HepG2 (cell line): ENCODE results near the gene SIAH1. TPM values are rescaled to one million over a fixed set of nuclear protein-coding genes. Genes with fewer than 3 reads are reported as not detected.
"Not testable (repeated sequence)": the region's sequence is repeated elsewhere in the genome, so short reads cannot be mapped to it uniquely, and the experiment has no call there.

Experiments used
- ATAC-seq: fragments of 200-7000 bp; cut with Tn5 transposase; 3 replicates; pipeline ENCODE4 v1.9.1; 2020; ENCODE audit warnings: mild to moderate bottlenecking, moderate library complexity
- BruUV-seq: library from RNA; stranded (reverse); fragments of 400-500 nt; replicated peaks from 2 replicates; lab custom pipeline; 2021; lab: Mats Ljungman, UMichigan
- CTCF ChIA-PET: fragments of 300-600 bp; formaldehyde crosslinking; extraction: SDS; loops from one replicate; lab custom pipeline; 2021; ENCODE audit warnings: low total read pairs, inconsistent platforms, low intra/inter-chr PET ratio; lab: Yijun Ruan, JAX
- POLR2A ChIA-PET: fragments of 350-600 bp; sonication (Branson Sonifier 250); formaldehyde crosslinking; loops from one replicate; lab custom pipeline; 2020; ENCODE audit warnings: antibody characterized with exemption, inconsistent platforms; lab: Yijun Ruan, JAX
- DNase-seq: peaks from one replicate; pipeline ENCODE4 v3.0.0-alpha.2; 2015; ENCODE audit warnings: low spot score
- FAIRE-seq: peaks from 3 replicates; lab custom pipeline; 2011; peaks lifted over from hg19 to GRCh38; lab: Jason Lieb, UNC
- H2AFZ ChIP-seq: one replicate; pipeline ENCODE4 v1.6.1; 2011; ENCODE audit warnings: low read length, inconsistent platforms
- H3K27ac ChIP-seq: fragments of 300-600 bp; 3 replicates; pipeline ENCODE4 v1.8.0; 2011; ENCODE audit warnings: mixed run types, mild to moderate bottlenecking, mixed read lengths, low read length, inconsistent platforms; ENCODE audit not compliant: insufficient read depth; ENCODE audit errors: extremely low read length
- H3K27me3 ChIP-seq, 2 experiments: fragments of 200-600 bp in 1 of 2; 2 replicates in 1 of 2; 3 replicates in 1 of 2; pipeline versions ENCODE4 v1.6.0 to v1.8.0; 2011; ENCODE audit warnings: low read length in 2 of 2, mild to moderate bottlenecking in 2 of 2, moderate library complexity in 2 of 2, inconsistent platforms in 1 of 2; ENCODE audit not compliant: insufficient read depth in 2 of 2, control insufficient read depth in 1 of 2
- H3K36me3 ChIP-seq, 2 experiments: fragments of 200-600 bp in 1 of 2; replicated peaks in 1 of 2; 2 replicates in 1 of 2; 3 replicates in 1 of 2; pipeline versions ENCODE4 v1.5.1 to v1.8.0; 2011; ENCODE audit warnings: low read length in 2 of 2, inconsistent platforms in 1 of 2; ENCODE audit not compliant: insufficient read depth in 2 of 2, control insufficient read depth in 1 of 2
- H3K4me1 ChIP-seq: 2 replicates; pipeline ENCODE4 v1.5.1; 2012; ENCODE audit warnings: low read length, inconsistent platforms; ENCODE audit not compliant: insufficient read depth
- H3K4me2 ChIP-seq: 2 replicates; pipeline ENCODE4 v1.6.0; 2011; ENCODE audit warnings: low read depth, low read length, inconsistent platforms
- H3K4me3 ChIP-seq, 3 experiments: fragments of 200-600 bp in 1 of 3; sonication (generic), shearing (Covaris generic) in 1 of 3; replicated peaks in 1 of 3; 2 replicates each; pipeline ENCODE4 v1.5.1; 2011 to 2016; ENCODE audit warnings: low read length in 3 of 3, inconsistent platforms in 2 of 3, low read depth in 2 of 3, mild to moderate bottlenecking in 2 of 3, control low read depth in 1 of 3, mixed read lengths in 1 of 3; ENCODE audit not compliant: insufficient read depth in 1 of 3
- H3K79me2 ChIP-seq: one replicate; pipeline ENCODE4 v1.6.1; 2011; ENCODE audit warnings: low read length, inconsistent platforms; ENCODE audit not compliant: insufficient read depth
- H3K9ac ChIP-seq: 2 replicates; pipeline ENCODE4 v1.6.0; 2011; ENCODE audit warnings: mild to moderate bottlenecking, low read depth, low read length, inconsistent platforms; ENCODE audit not compliant: insufficient read depth
- H3K9me3 ChIP-seq: 2 replicates; pipeline ENCODE4 v1.5.1; 2012; ENCODE audit warnings: mild to moderate bottlenecking, low read length
- H4K20me1 ChIP-seq: 2 replicates; pipeline ENCODE4 v1.6.0; 2011; ENCODE audit warnings: inconsistent platforms, mild to moderate bottlenecking, low read length, moderate library complexity; ENCODE audit not compliant: insufficient read depth
- CEBPG ChIP-seq: IDR thresholded peaks from 2 replicates; pipeline ENCODE4 v1.6.1; 2016
- ETV6 ChIP-seq: sonication (generic); formaldehyde crosslinking; conservative IDR thresholded peaks from 2 replicates; pipeline ENCODE4 v1.4.0; 2020; ENCODE audit warnings: missing genetic modification reagents
- MAFF ChIP-seq: IDR thresholded peaks from 2 replicates; pipeline ENCODE4 v1.6.1; 2011; ENCODE audit warnings: low read depth, low read length, improper control_type of control experiment
- MAFK ChIP-seq, 2 experiments: IDR thresholded peaks in 1 of 2; conservative IDR thresholded peaks in 1 of 2; 2 replicates each; pipeline ENCODE4 v1.6.1; 2011; ENCODE audit warnings: improper control_type of control experiment in 2 of 2, low read length in 2 of 2
- MIER2 ChIP-seq: IDR thresholded peaks from 2 replicates; pipeline ENCODE4 v1.6.1; 2016; ENCODE audit warnings: missing biosample characterization, missing genetic modification reagents
- POLR2AphosphoS5 ChIP-seq: IDR thresholded peaks from 2 replicates; pipeline ENCODE4 v1.6.1; 2012; ENCODE audit warnings: low read depth, low read length
- SIN3A ChIP-seq: IDR thresholded peaks from 2 replicates; pipeline ENCODE4 v1.6.1; 2011; ENCODE audit warnings: low read depth, mild to moderate bottlenecking, control low read depth, low read length, borderline replicate concordance
- YEATS4 ChIP-seq: sonication (generic); formaldehyde crosslinking; IDR thresholded peaks from 2 replicates; pipeline ENCODE4 v1.4.0; 2020; ENCODE audit warnings: missing genetic modification reagents, borderline replicate concordance
- ZFX ChIP-seq: sonication (generic); formaldehyde crosslinking; IDR thresholded peaks from 2 replicates; pipeline ENCODE4 v1.4.0; 2020; ENCODE audit warnings: mild to moderate bottlenecking, low read depth, missing genetic modification reagents, moderate library complexity
- ZNF460 ChIP-seq: sonication (generic); formaldehyde crosslinking; IDR thresholded peaks from 2 replicates; pipeline ENCODE4 v1.5.1; 2020; ENCODE audit warnings: missing genetic modification reagents, mild to moderate bottlenecking, borderline replicate concordance
- WGBS: methylation state at CpG from one replicate; pipeline ENCODE4 v1.1.6; 2017; ENCODE audit warnings: low lambda C conversion rate; 5-methylcytosine and 5-hydroxymethylcytosine counted together
- in situ Hi-C: cut with HindIII; loops from 2 replicates; pipeline ENCODE4 v1.10.0; 2017; ENCODE audit warnings: low pct_unique_long_range_greater_than_20kb; ENCODE audit not compliant: extremely low pct_ligation_motif_present
- intact Hi-C: fragments of 100-400 bp; cut with micrococcal nuclease; formaldehyde crosslinking; loops from one replicate; pipeline ENCODE4 v1.10.0; 2022; ENCODE audit not compliant: unreplicated experiment
- polyA plus RNA-seq, 8 experiments: library from polyadenylated mRNA; depleted of rRNA in 3 of 8; stranded (reverse) in 7 of 8; unstranded in 1 of 8; fragments of >200 nt; fragmentation: Illumina TruSeq in 4 of 8; extraction: Trizol in 4 of 8; gene quantifications; 2 replicates each; pipeline versions ENCODE4 v1.2.1 to v1.2.3, GENCODE V29; 2011 to 2016; ENCODE audit warnings: low read depth in 4 of 8, missing spikeins in 1 of 8, mixed read lengths in 1 of 8; ENCODE audit not compliant: insufficient read depth in 1 of 8
- total RNA-seq, 5 experiments: library from RNA; depleted of rRNA; stranded (reverse); fragments of >200 nt; fragmentation: Illumina TruSeq; extraction: Trizol; gene quantifications; 2 replicates each; pipeline ENCODE4 v1.2.3, GENCODE V29; 2016; ENCODE audit warnings: low read depth in 1 of 5
- TF ChIP-seq, protein P1 (sequence below): sonication (generic); formaldehyde crosslinking; conservative IDR thresholded peaks from 2 replicates; pipeline ENCODE4 v1.4.0; 2020; ENCODE audit warnings: missing genetic modification reagents
- TF ChIP-seq, protein P2 (sequence below), 2 experiments: IDR thresholded peaks; 2 replicates each; pipeline ENCODE4 v1.6.1; 2011 to 2012; ENCODE audit warnings: low read length in 2 of 2, borderline replicate concordance in 1 of 2, low read depth in 1 of 2, mild to moderate bottlenecking in 1 of 2, moderate library complexity in 1 of 2

SIAH1 gene
- total and polyA plus RNA-seq, 2 of the 13 experiments (the other 11 are each of a cell fraction or from before 2014, with no cell fraction given), result 16.0 to 28.6 TPM

DNA sequence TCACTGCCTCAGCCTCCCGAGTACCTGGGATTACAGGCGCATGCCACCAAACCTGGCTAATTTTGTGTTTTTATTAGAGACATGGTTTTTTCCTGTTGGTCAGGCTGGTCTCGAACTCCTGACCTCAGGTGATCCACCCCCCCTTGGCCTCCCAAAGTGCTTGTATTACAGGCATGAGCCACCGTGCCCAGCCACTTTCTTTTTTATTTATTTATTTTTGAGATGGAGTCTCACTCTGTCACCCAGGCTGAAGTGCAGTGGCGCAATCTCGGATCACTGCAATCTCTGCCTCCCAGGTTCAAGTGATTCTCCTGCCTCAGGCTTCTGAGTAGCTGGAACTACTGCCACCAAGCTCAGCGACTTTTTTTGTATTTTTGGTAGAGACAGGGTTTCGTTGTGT is 17.3 kb upstream of the SIAH1 start:
- ATAC-seq, H2AFZ ChIP-seq, H3K9ac ChIP-seq, H3K36me3 ChIP-seq, H3K79me2 ChIP-seq, in situ Hi-C loops, H3K27ac ChIP-seq, CTCF ChIA-PET, H3K27me3 ChIP-seq, H3K4me3 ChIP-seq, BruUV-seq, H3K4me2 ChIP-seq, H3K9me3 ChIP-seq, POLR2A ChIA-PET, H4K20me1 ChIP-seq, DNase-seq, FAIRE-seq: not testable (repeated sequence)
- 0 out of 2 replicates have a peak, but pooled peaks have one; percentile 27 for TF ChIP-seq CEBPG
- TF ChIP-seq ZNF460 (CRISPR knock-in tag), result peak; percentile 52; the same call in 1 of the 2 replicates
- 40% methylated on average over 8 of the region's 8 CpGs for WGBS
- H3K4me1 ChIP-seq, result peaks cover 65% of the 10 kb centered on the region
- intact Hi-C loops, result loop anchor here (10.0 kb wide), 1 partner anchor 92 kb away; no protein-coding TSS in a partner anchor

DNA sequence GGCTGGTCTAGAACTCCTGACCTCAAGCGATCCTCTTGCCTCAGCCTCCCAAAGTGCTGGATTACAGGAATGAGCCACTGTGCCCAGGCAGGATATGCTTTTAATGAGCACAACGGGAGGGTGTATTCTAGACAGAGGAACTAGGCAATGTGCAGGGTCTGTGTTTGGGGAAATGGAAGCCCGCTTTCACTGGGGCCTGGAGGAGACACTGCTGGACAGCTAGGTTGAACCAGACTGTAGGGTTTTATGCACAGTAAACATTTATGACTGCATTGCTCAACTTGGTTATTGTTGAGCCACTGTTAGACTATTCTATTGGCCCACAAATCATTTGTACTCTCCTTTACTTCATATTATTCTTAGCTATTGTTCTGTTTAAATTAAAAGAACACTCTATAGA is 10.2 kb upstream of the SIAH1 start:
- WGBS, result 59% methylated on average over 3 of the region's 3 CpGs
- in situ Hi-C loops (no loop called here), intact Hi-C loops (no loop called here)
- Histone ChIP-seq H3K9ac (no peak overlapping the region), H3K4me2 (no peak overlapping the region), H3K4me3 (no peak overlapping the region), H4K20me1 (no peaks in the 10 kb centered on the region), H3K27me3 (peaks cover 0 to 13% of the 10 kb centered on the region in 2 experiments; a peak in 3 of 5 replicates), H3K36me3 (no peaks in the 10 kb centered on the region), H3K79me2 (no peaks in the 10 kb centered on the region), H2AFZ (no peak overlapping the region), H3K9me3 (no peaks in the 10 kb centered on the region), H3K4me1 (peaks cover 78% of the 10 kb centered on the region), H3K27ac (no peak overlapping the region)
- no TSS peak for BruUV-seq
- ChIA-PET CTCF (no interaction called here), POLR2A (interaction anchor here (2.4 kb wide), 1 partner anchor 10 kb away, joined by 10 read pairs; the partner anchor contains the start of gene SIAH1)
- FAIRE-seq, result no peak
- no peak for DNase-seq
- no peak for ATAC-seq
- TF ChIP-seq, protein P1, sequence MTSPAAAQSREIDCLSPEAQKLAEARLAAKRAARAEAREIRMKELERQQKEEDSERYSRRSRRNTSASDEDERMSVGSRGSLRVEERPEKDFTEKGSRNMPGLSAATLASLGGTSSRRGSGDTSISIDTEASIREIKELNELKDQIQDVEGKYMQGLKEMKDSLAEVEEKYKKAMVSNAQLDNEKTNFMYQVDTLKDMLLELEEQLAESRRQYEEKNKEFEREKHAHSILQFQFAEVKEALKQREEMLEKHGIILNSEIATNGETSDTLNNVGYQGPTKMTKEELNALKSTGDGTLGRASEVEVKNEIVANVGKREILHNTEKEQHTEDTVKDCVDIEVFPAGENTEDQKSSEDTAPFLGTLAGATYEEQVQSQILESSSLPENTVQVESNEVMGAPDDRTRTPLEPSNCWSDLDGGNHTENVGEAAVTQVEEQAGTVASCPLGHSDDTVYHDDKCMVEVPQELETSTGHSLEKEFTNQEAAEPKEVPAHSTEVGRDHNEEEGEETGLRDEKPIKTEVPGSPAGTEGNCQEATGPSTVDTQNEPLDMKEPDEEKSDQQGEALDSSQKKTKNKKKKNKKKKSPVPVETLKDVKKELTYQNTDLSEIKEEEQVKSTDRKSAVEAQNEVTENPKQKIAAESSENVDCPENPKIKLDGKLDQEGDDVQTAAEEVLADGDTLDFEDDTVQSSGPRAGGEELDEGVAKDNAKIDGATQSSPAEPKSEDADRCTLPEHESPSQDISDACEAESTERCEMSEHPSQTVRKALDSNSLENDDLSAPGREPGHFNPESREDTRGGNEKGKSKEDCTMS (CRISPR knock-in tag), result no peak
- no peak for TF ChIP-seq YEATS4 (CRISPR knock-in tag)
- 0 out of 2 replicates have a peak, but pooled peaks have one; percentile 1 for TF ChIP-seq MAFF
- no peak for TF ChIP-seq POLR2AphosphoS5
- TF ChIP-seq MAFK (conservative IDR thresholded peaks at IDR 0.05 in 1 of 2, IDR thresholded peaks at IDR 0.05 in 1 of 2; ENCODE audit: low read length in 2 of 2), result peak in 1 of 2 experiments; percentile 17; a peak in 1 of 4 replicates
- TF ChIP-seq MIER2, result no peak
- no peak for TF ChIP-seq SIN3A
- TF ChIP-seq ETV6 (CRISPR knock-in tag), result no peak
- no peak for TF ChIP-seq ZFX
- TF ChIP-seq, protein P2, sequence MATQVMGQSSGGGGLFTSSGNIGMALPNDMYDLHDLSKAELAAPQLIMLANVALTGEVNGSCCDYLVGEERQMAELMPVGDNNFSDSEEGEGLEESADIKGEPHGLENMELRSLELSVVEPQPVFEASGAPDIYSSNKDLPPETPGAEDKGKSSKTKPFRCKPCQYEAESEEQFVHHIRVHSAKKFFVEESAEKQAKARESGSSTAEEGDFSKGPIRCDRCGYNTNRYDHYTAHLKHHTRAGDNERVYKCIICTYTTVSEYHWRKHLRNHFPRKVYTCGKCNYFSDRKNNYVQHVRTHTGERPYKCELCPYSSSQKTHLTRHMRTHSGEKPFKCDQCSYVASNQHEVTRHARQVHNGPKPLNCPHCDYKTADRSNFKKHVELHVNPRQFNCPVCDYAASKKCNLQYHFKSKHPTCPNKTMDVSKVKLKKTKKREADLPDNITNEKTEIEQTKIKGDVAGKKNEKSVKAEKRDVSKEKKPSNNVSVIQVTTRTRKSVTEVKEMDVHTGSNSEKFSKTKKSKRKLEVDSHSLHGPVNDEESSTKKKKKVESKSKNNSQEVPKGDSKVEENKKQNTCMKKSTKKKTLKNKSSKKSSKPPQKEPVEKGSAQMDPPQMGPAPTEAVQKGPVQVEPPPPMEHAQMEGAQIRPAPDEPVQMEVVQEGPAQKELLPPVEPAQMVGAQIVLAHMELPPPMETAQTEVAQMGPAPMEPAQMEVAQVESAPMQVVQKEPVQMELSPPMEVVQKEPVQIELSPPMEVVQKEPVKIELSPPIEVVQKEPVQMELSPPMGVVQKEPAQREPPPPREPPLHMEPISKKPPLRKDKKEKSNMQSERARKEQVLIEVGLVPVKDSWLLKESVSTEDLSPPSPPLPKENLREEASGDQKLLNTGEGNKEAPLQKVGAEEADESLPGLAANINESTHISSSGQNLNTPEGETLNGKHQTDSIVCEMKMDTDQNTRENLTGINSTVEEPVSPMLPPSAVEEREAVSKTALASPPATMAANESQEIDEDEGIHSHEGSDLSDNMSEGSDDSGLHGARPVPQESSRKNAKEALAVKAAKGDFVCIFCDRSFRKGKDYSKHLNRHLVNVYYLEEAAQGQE (IDR thresholded peaks at IDR 0.05; ENCODE audit: borderline replicate concordance in 1 of 2, low read depth in 1 of 2, low read length in 2 of 2), result no peak
